LNCaP clone FGC (cell line): ENCODE measurements around the gene ZNF33A.
"Not testable (repeated sequence)": the region's sequence is repeated elsewhere in the genome, so short reads cannot be mapped to it uniquely, and the experiment has no call there.

Experiments
- DNase-seq: peaks from one replicate; pipeline ENCODE4 v3.0.0-alpha.2; 2011; ENCODE audit warnings: low read depth
- H3K4me3 ChIP-seq: 2 replicates; pipeline ENCODE4 v1.5.1; 2011; ENCODE audit warnings: mild to moderate bottlenecking, low read depth, low read length, control low read depth
- CTCF ChIP-seq: IDR thresholded peaks from 2 replicates; pipeline ENCODE4 v1.5.1; 2012; ENCODE audit warnings: mild to moderate bottlenecking; ENCODE audit not compliant: control insufficient read depth, insufficient read depth; ENCODE audit errors: extremely low read depth

The ZNF33A gene

DNA sequence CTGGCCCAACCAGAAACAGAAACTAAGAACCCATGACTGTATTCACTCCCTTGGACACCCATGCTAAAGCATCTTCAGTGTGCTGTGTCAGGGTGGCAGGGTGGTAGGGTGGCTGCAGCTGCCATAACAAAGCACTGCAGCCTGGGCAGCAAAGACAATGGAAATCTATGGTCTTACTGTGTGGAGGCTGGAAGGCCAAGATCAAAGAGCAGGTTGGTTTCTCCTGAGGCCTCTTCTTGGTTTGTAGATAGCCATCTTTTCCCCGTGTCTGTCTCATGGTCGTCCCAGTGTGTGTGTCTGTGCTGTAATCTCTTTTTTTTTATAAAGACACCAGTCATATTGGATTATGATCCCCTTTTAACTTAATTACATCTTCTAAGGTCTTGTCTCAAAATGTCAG lies 18.8 kb upstream of the ZNF33A start:
- no peak for DNase-seq
- H3K4me3 ChIP-seq: no peak overlapping the region
- no peak for TF ChIP-seq CTCF

DNA sequence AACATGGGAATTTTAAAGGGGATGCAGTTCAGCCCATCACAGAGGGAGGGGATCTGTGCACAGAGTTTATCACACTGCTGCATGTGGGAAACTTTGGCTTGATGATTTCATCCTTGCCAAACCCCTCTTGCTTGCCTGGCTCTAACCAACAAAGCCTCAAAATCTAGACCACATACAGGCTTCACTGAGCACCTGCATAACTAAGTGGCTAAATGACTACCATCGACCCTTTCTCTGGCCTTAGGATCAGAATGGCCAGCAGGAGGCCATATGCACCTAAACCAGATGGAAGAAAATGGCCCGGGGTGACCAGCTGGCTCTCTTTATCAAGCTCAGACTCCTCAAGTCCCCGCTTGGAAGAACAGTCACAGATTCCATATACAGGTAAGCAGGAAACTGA lies 18.4 kb upstream of the ZNF33A start:
- TF ChIP-seq CTCF: no peak
- no peak for DNase-seq
- no peak overlapping the region for H3K4me3 ChIP-seq

- DNase-seq, H3K4me3 ChIP-seq: not testable (repeated sequence)
Observed at GRCh38 chr10:37998920-37999319, 11.6 kb upstream of the ZNF33A start.

DNA sequence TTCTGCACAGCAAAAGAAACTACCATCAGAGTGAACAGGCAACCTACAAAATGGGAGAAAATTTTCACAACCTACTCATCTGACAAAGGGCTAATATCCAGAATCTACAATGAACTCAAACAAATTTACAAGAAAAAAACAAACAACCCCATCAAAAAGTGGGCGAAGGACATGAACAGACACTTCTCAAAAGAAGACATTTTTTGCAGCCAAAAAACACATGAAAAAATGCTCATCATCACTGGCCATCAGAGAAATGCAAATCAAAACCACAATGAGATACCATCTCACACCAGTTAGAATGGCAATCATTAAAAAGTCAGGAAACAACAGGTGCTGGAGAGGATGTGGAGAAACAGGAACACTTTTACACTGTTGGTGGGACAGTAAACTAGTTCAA lies 10.0 kb upstream of the ZNF33A start:
- DNase-seq, H3K4me3 ChIP-seq: not testable (repeated sequence)

DNA sequence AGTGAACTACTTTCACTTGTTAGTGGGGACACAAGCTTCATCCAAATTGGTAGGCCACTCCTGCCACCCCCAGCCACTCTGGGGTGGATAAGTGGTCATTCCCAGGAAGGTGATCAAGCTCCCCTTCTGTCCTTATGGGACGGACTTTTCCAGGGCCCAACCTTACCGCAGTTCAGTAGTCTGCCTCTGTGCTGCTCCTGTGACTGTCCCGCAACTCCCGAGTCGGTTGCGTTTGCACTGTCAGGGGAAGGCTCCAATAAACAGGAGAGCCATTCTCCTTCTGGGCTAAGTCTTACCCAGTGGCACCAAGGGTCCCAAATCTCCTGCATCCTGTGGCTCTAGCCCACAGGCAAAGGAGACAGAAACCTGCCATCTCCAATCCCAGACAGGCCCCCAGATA lies 7.4 kb upstream of the ZNF33A start:
- DNase-seq: no peak
- no peak overlapping the region for H3K4me3 ChIP-seq
- TF ChIP-seq CTCF: no peak

DNA sequence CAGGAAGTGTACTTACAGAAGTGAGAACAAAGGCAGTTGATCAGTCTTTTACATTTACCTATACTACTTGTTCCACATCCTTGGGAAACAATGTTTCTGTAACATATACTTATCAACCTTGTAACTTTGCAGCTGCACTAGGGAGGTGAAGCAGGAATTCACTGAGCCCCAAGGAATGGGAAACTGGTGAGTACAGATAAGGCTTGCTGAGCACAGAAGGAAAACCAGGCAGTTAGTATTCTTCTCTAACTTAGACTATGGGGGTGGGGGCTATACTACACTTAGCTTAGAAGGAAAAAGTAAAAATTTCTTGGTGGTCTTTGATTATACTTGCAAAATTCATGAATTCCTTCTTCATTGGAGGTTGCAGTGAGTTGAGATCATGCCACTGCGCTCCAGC lies 6.9 kb upstream of the ZNF33A start:
- no peak overlapping the region for H3K4me3 ChIP-seq
- no peak for TF ChIP-seq CTCF
- no peak for DNase-seq

DNA sequence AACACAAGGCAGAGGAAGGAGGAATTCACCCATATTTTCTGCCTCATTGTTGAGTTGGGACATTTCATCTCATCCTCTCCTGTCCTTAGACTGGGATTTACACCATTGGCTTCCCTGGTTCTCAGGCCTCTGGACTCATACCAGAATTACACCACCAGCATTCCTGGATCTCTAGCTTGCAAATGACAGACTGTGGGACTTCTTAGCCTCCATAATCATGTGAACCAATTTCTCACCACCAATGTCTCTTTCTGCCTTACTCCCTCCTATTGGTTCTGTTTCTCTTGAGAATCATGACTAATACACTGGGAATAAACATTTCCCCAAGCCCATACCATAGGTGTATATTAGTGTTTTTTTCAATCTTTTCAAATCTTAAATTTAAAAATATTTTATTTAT lies 2.9 kb upstream of the ZNF33A start:
- no peak for DNase-seq
- H3K4me3 ChIP-seq: no peak overlapping the region
- no peak for TF ChIP-seq CTCF

- DNase-seq: no peak
- H3K4me3 ChIP-seq: no peak overlapping the region
- TF ChIP-seq CTCF: no peak
Observed at GRCh38 chr10:38007991-38008390, 2.5 kb upstream of the ZNF33A start.
